ENCODE data around the gene CDHR3.

The CDHR3 gene

GRCh38 chr7:106071999-106072714 lies 109.1 kb downstream of the CDHR3 start:
- TF ChIP-seq GATA3 (IDR thresholded peaks at IDR 0.05; ENCODE audit: low read depth, low read length) (peak; percentile 65), GATA2 (IDR thresholded peaks at IDR 0.05; ENCODE audit: low read depth, low read length) (peak; percentile 89)

GRCh38 chr7:106072715-106073091 lies 109.6 kb downstream of the CDHR3 start:
- no peak for TF ChIP-seq GATA2 (IDR thresholded peaks at IDR 0.05; ENCODE audit: low read depth, low read length)
- TF ChIP-seq GATA3 (IDR thresholded peaks at IDR 0.05; ENCODE audit: low read depth, low read length): no peak

DNA sequence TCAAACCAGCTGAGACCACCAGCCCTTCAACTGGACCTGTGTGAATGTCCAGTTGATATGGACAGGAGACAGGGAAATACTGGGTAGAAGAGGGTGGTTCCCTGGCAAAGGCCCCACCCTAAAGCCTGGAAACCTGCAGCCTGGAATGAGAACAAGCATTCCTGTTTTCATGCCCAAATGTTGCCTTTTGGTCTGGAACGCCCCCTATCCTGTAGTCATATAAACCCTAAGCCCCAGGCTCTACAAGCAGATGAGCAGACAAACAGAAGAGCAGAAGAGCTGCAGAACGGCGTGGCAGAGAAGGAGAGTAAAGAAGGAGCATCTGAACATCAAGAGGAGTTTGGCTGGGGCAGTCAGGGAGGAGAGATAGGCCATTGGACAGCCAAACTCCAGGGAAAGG lies 110.6 kb downstream of the CDHR3 start:
- TF ChIP-seq GATA2 (IDR thresholded peaks at IDR 0.05; ENCODE audit: low read depth, low read length) (no peak), GATA3 (IDR thresholded peaks at IDR 0.05; ENCODE audit: low read depth, low read length) (no peak)

- TF ChIP-seq GATA3 (IDR thresholded peaks at IDR 0.05; ENCODE audit: low read depth, low read length) (no peak), GATA2 (IDR thresholded peaks at IDR 0.05; ENCODE audit: low read depth, low read length) (no peak)
Measured at GRCh38 chr7:106074257-106074656, 111.2 kb downstream of the CDHR3 start.

DNA sequence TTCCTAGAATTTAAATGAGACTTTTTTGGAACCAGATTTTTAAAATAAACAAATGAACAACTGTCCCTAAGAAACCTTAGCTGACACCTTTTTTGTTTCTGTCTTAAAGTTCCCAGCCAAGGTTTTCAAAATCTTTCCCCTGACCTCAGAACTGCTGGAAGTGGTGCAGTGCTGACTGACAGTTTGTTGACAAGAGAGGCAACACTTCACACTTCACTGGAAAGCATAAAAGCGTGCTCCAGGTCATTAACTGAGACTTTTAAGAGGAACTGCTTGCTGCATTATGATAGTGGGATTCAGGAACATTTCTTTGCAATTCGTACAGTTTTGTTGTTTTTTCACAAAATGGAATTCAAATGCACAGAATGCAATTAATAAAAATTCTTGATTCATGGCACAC lies 112.9 kb downstream of the CDHR3 start:
- TF ChIP-seq GATA2 (IDR thresholded peaks at IDR 0.05; ENCODE audit: low read depth, low read length): no peak
- no peak for TF ChIP-seq GATA3 (IDR thresholded peaks at IDR 0.05; ENCODE audit: low read depth, low read length)

- no peak for TF ChIP-seq GATA3 (IDR thresholded peaks at IDR 0.05; ENCODE audit: low read depth, low read length)
- TF ChIP-seq GATA2 (IDR thresholded peaks at IDR 0.05; ENCODE audit: low read depth, low read length): no peak
Measured at GRCh38 chr7:106076537-106076936, 113.5 kb downstream of the CDHR3 start.

GRCh38 chr7:106080300-106080987 lies 117.4 kb downstream of the CDHR3 start:
- no peak for TF ChIP-seq GATA3 (IDR thresholded peaks at IDR 0.05; ENCODE audit: low read depth, low read length)
- no peak for TF ChIP-seq GATA2 (IDR thresholded peaks at IDR 0.05; ENCODE audit: low read depth, low read length)

GRCh38 chr7:106082087-106082854 lies 119.2 kb downstream of the CDHR3 start:
- TF ChIP-seq GATA2 (IDR thresholded peaks at IDR 0.05; ENCODE audit: low read depth, low read length) (no peak), GATA3 (IDR thresholded peaks at IDR 0.05; ENCODE audit: low read depth, low read length) (no peak)
